Pancreas (tissue), 10 donors: ENCODE results near the gene WNT10A. TPM values are rescaled to one million over a fixed set of nuclear protein-coding genes. Genes with fewer than 3 reads are reported as not detected.
A peak's percentile ranks its signal among the peaks of the same experiment; 100 is the strongest.

ENCODE experiments used
- ATAC-seq, 4 donors: fragments of 200-7000 bp; cut with Tn5 transposase; one replicate each; pipeline versions ENCODE4 v1.8.0 to v1.9.1; 2020; ENCODE audit warnings: mild to moderate bottlenecking in 4 of 4, moderate library complexity in 4 of 4
- DNase-seq, 6 donors: peaks; one replicate each; pipeline ENCODE4 v3.0.0-alpha.2; 2020
- FAIRE-seq: peaks from 2 replicates; lab custom pipeline; 2012; peaks lifted over from hg19 to GRCh38; lab: Jason Lieb, UNC
- H3K27ac ChIP-seq, 4 donors: fragments of 200-600 bp; sonication (generic); 1 replicate in 3 of 4; 2 replicates in 1 of 4; pipeline versions ENCODE4 v1.5.0 to v1.8.0; 2020
- H3K27me3 ChIP-seq, 4 donors: fragments of 200-600 bp; one replicate each; pipeline ENCODE4 v1.8.0; 2021
- H3K36me3 ChIP-seq, 3 donors: fragments of 200-600 bp; sonication (generic) in 1 of 3; one replicate each; pipeline versions ENCODE4 v1.5.0 to v1.8.0; 2020 to 2021
- H3K4me1 ChIP-seq, 3 donors: fragments of 200-600 bp; one replicate each; pipeline ENCODE4 v1.8.0; 2021
- H3K4me3 ChIP-seq, 4 donors: fragments of 200-600 bp; sonication (generic) in 2 of 4; one replicate each; pipeline versions ENCODE4 v1.5.0 to v1.8.0; 2020 to 2021
- H3K9me3 ChIP-seq, 4 donors: fragments of 200-600 bp; one replicate each; pipeline ENCODE4 v1.8.0; 2021
- CTCF ChIP-seq, 4 donors: fragments of 200-600 bp; sonication (generic) in 3 of 4; IDR thresholded peaks; one replicate each; pipeline versions ENCODE4 v1.5.0 to v1.8.0; 2021; ENCODE audit warnings: antibody characterized with exemption in 4 of 4
- WGBS, 2 donors: extraction: QIAGEN DNeasy Blood & Tissue Kit; methylation state at CpG; one replicate each; pipeline ENCODE4 v1.1.7; 2013; 5-methylcytosine and 5-hydroxymethylcytosine counted together
- intact Hi-C, 3 donors: fragments of 100-400 bp; cut with DNase I; formaldehyde crosslinking; loops; one replicate each; pipeline versions ENCODE4 v1.11.1 to v1.14.2; 2022
- polyA plus RNA-seq, 2 donors: library from polyadenylated mRNA; stranded (reverse); fragments of 200-250 nt; gene quantifications; one replicate each; pipeline ENCODE4 v1.2.3, GENCODE V29; 2013
- total RNA-seq, 6 donors: library from RNA; stranded (reverse); fragmentation: NEBNext Ultra II Directional in 4 of 6; extraction: Animal tissue kit (Norgen Biotek cat#: 25700) in 4 of 6; gene quantifications; one replicate each; pipeline versions ENCODE4 v1.2.1 to v1.2.4, GENCODE V29; 2021 to 2023
- donor health status: healthy with polysubstance abuse.
- donor health status: DM: no; HTN: no; CAD: no; lungs with moderate emphysema.
- donor health status: DM: no; HTN: no; CAD: no.
- donor health status: control.
- donor health status: control.
- donor health status: Bipolar disorder and iron deficiency.
- donor health status: DM: yes; HTN: yes; CAD: no.
- donor health status: DM: no; HTN: no; CAD: no.
- donor health status: DM: no; HTN: no; CAD: no.
- donor health status: DM: yes; HTN: yes; CAD: no.

WNT10A gene
- total and polyA plus RNA-seq, 8 donors = 0.05 to 1.5 (median 0.23) TPM; not detected in 3

GRCh38 chr2:218904176-218904575 is 23.5 kb downstream of the WNT10A start:
- FAIRE-seq (no peak), ATAC-seq (no peak), DNase-seq (no peak)
- Histone ChIP-seq H3K4me3 (no peak overlapping the region), H3K4me1 (no peaks in the 10 kb centered on the region), H3K36me3 (no peaks in the 10 kb centered on the region), H3K27ac (no peak overlapping the region), H3K27me3 (peaks cover 0 to 19% (median 10%) of the 10 kb centered on the region in 4 donors), H3K9me3 (no peaks in the 10 kb centered on the region)
- WGBS, 2 donors = 16 to 23% methylated on average over 2 of the region's 2 CpGs
- intact Hi-C loops = no loop called here
- TF ChIP-seq CTCF (IDR thresholded peaks at IDR 0.05) = no peak

- peak; percentile 99 to 100 (median 99) for ATAC-seq
- Histone ChIP-seq H3K27ac (no peak overlapping the region), H3K27me3 (no peaks in the 10 kb centered on the region), H3K9me3 (no peaks in the 10 kb centered on the region), H3K4me1 (no peaks in the 10 kb centered on the region), H3K4me3 (peak overlapping the region; percentile 5 to 57 (median 32)), H3K36me3 (no peaks in the 10 kb centered on the region)
- intact Hi-C loops = no loop called here
- no peak for FAIRE-seq
- DNase-seq = peak; percentile 88 to 96 (median 92)
- 1 to 2% methylated on average over 54 to 58 of the region's 58 CpGs for WGBS, 2 donors
- TF ChIP-seq CTCF (IDR thresholded peaks at IDR 0.05) = no peak
Measured at GRCh38 chr2:218908721-218909619, 28.3 kb downstream of the WNT10A start.

GRCh38 chr2:218910741-218911140 is 30.1 kb downstream of the WNT10A start:
- FAIRE-seq = no peak

GRCh38 chr2:218920504-218920903 is 39.9 kb downstream of the WNT10A start:
- no peak for TF ChIP-seq CTCF (IDR thresholded peaks at IDR 0.05)
- ATAC-seq = no peak
- no peaks in the 10 kb centered on the region for H3K4me1 ChIP-seq
- intact Hi-C loops = no loop called here
- no peak for DNase-seq
- no peak overlapping the region for H3K27ac ChIP-seq
- H3K9me3 ChIP-seq = no peaks in the 10 kb centered on the region
- H3K27me3 ChIP-seq = peaks cover 0 to 6% (median 2%) of the 10 kb centered on the region in 4 donors
- no peak for FAIRE-seq
- H3K4me3 ChIP-seq = no peak overlapping the region
- 82 to 96% methylated on average over 1 of the region's 1 CpG for WGBS, 2 donors
- no peaks in the 10 kb centered on the region for H3K36me3 ChIP-seq

More at GRCh38 chr2:218910741-218911140, 30.1 kb downstream of the WNT10A start:
- 87 to 93% methylated on average over 6 of the region's 6 CpGs for WGBS, 2 donors
- Histone ChIP-seq H3K9me3 (no peaks in the 10 kb centered on the region), H3K27me3 (no peaks in the 10 kb centered on the region), H3K27ac (no peak overlapping the region), H3K36me3 (no peaks in the 10 kb centered on the region), H3K4me1 (no peaks in the 10 kb centered on the region), H3K4me3 (no peak overlapping the region)
- intact Hi-C loops = no loop called here
- no peak for ATAC-seq
- no peak for DNase-seq
- no peak for TF ChIP-seq CTCF (IDR thresholded peaks at IDR 0.05)

GRCh38 chr2:218924757-218925156 is 44.1 kb downstream of the WNT10A start:
- Histone ChIP-seq H3K36me3 (no peaks in the 10 kb centered on the region), H3K27me3 (peaks cover 0 to 6% (median 2%) of the 10 kb centered on the region in 4 donors), H3K4me3 (no peak overlapping the region), H3K4me1 (no peaks in the 10 kb centered on the region), H3K9me3 (no peaks in the 10 kb centered on the region), H3K27ac (no peak overlapping the region)
- no peak for FAIRE-seq
- no peak for TF ChIP-seq CTCF (IDR thresholded peaks at IDR 0.05)
- intact Hi-C loops = no loop called here
- no peak for ATAC-seq
- WGBS, 2 donors = 73 to 91% methylated on average over 2 of the region's 2 CpGs
- no peak for DNase-seq
